Smooth muscle cell of bladder (primary cell): ENCODE measurements around the gene PDGFB. TPM values are rescaled to one million over a fixed set of nuclear protein-coding genes. Genes with fewer than 3 reads are reported as not detected.

Source experiments
- total RNA-seq: library from RNA; depleted of rRNA; stranded (reverse); fragments of >200 nt; gene quantifications from 2 replicates; pipeline ENCODE4 v1.2.3, GENCODE V29; 2014

PDGFB gene
- total RNA-seq, result 0.09 and 0.14 TPM in 2 replicates

GRCh38 chr22:39244496-39245129 is at the start of gene PDGFB:
PDGFB (minus strand) TSS chr22:39244982; CDS start chr22:39243963, 1,019 bp downstream.

Other genes starting within 250 kb of the PDGFB start
- 5.6 and 7.5 TPM in 2 replicates for gene APOBEC3C, start 230.7 kb downstream of the PDGFB start, total RNA-seq
- gene APOBEC3D, start 223.9 kb downstream of the PDGFB start, total RNA-seq, result 1.1 and 1.3 TPM in 2 replicates
- 5.5 and 7.1 TPM in 2 replicates for gene APOBEC3F, start 204.1 kb downstream of the PDGFB start, total RNA-seq
- gene APOBEC3G, start 167.7 kb downstream of the PDGFB start, total RNA-seq, result 11.6 and 15.1 TPM in 2 replicates
- gene APOBEC3H, start 147.7 kb downstream of the PDGFB start, total RNA-seq, result 0.18 and 0.28 TPM in 2 replicates
- gene CBX7, start 92.3 kb downstream of the PDGFB start, total RNA-seq, result 3.4 and 6.6 TPM in 2 replicates
- gene RPL3, start 74.6 kb upstream of the PDGFB start, total RNA-seq, result 3,502 and 3,526 TPM in 2 replicates
- gene SYNGR1, start 105.0 kb upstream of the PDGFB start, total RNA-seq, result 19.5 TPM in 2 replicates
- 9.0 and 9.7 TPM in 2 replicates for gene TAB1, start 154.8 kb upstream of the PDGFB start, total RNA-seq
- gene MGAT3, start 212.0 kb upstream of the PDGFB start, total RNA-seq, result under 0.01 and 0.09 TPM in 2 replicates